Skin epidermis (tissue), 12 donors: ENCODE measurements around the gene FAM236C.
"Not testable (repeated sequence)": the region's sequence is repeated elsewhere in the genome, so short reads cannot be mapped to it uniquely, and the experiment has no call there.

Experiments
- H3K27ac ChIP-seq, 21 experiments: fragments of 200-600 bp; sonication (generic) in 11 of 21; one replicate each; pipeline ENCODE4 v1.5.0; 2020; ENCODE audit warnings: mild to moderate bottlenecking in 3 of 21, inconsistent platforms in 2 of 21, moderate library complexity in 2 of 21
- H3K4me3 ChIP-seq, 7 experiments: fragments of 200-600 bp; sonication (generic) in 2 of 7; one replicate each; pipeline ENCODE4 v1.5.0; 2020; ENCODE audit warnings: inconsistent platforms in 2 of 7, mild to moderate bottlenecking in 2 of 7, moderate library complexity in 1 of 7

Gene FAM236C

DNA sequence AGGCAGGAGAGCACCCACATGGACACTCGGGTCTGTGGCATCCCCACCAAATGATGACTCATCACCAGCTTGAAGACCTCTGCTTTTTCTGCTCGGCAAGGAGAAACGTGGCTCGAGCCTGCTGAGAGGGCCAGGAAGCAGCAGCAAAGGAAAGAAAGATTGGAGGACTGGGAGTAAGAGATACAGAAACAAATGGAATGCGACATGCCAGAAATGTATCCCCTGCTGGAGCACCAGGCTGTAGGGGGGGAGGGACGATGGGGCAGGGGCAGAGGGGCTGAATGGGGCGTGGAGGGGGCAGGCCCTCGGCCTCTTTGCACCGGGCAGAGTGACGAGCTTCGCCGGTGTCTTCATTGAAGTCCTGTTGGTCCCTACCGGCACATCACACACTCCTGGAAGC, at the start of gene FAM236C:
Gene FAM236C, plus strand, starts transcription at position 301 of the 400 bp plus-strand sequence. CDS start 100 bp downstream, outside the sequence.
- H3K27ac ChIP-seq, H3K4me3 ChIP-seq: not testable (repeated sequence)

DNA sequence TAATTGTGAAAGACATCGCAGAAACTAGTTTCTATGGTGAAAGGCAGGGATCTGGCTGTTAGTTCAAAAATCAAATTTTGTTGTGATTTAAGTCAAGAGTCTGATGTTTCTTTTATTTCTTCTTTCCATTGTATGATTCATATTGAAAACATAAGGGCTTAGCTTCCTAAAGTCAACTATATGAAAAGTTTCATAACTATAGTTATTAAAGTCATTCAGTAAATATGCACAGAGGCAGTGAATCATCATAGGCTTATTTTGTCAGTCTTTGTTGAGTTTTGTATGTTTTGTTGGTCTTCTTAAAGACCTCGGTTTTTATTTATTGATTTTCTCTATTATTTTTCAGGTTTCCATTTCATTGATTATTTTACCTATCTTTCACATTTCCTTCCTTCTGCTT, 29.5 kb upstream of the FAM236C start:
- not testable (repeated sequence) for H3K4me3 ChIP-seq, H3K27ac ChIP-seq

DNA sequence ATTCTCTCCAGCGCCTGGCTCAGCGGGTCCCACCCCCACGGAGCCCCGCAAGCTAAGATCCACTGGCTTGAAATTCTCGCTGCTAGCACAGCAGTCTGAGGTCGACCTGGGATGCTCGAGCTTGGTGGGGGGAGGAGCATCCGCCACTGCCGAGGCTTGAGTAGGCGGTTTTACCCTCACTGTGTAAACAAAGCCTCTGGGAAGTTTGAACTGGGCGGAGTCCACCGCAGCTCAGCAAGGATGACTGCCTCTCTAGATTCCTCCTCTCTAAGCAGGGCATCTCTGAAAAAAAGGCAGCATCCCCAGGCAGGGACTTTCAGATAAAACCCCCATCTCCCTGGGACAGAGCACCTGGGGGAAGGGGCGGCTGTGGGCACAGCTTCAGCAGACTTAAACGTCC, 22.7 kb upstream of the FAM236C start:
- H3K27ac ChIP-seq, H3K4me3 ChIP-seq: not testable (repeated sequence)

DNA sequence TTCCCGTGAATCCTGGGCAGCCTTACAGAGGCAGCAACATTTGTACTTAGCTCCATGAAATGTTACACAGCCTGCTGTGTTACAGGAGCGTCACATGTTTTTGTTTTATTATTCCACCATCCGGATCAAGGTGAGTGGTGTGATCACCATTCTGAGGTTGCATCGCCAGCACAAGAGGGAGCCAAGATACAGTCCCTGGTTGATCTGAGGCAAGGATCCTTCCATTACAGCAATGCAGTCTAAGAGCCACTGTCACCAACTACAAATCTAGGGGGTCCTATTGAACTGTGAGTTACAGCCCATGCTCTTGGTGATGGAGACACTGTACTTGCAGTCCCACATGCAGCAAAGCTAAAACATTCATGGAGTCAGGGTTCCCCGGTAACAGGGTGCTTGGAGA, 3.7 kb downstream of the FAM236C start:
- H3K4me3 ChIP-seq, H3K27ac ChIP-seq: not testable (repeated sequence)

DNA sequence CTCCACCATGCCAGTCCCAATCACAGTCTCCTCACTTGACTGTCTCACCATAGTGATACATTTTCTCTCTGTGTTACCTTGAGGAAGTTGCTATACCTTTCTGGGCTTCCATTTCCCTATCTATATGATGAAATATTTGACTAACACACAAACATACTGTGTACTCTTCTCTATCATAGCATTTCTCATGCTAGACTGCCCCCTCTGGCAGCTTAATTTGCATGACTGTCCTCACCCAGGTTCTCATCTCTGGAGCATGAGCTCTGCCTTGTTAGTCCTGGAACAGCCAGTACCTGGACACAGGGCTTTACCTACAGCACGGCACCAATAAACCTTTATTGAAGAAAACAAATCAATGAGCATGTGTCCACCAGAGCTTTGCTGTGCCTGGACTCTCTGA, 19.9 kb downstream of the FAM236C start:
- not testable (repeated sequence) for H3K27ac ChIP-seq, H3K4me3 ChIP-seq

DNA sequence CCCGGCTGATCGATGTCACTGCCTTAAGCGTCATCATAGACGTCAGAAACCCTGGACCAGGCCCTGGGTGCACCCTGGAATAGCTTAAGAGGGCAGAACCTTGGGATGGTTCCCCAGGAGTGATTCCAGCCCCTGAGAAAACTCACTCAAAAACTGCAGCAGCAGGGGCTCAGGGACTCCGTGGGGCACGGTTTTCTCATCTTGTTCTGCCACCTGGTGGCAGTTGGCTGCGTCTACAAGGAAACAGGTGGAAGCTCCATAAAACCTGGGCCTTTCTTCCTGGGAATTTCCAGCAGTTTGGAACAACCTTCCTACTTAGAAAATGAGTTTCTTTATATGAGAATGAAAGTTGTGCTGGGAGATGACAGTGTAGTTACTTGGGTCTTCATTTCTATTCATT, 24.0 kb downstream of the FAM236C start:
- H3K27ac ChIP-seq, H3K4me3 ChIP-seq: not testable (repeated sequence)

DNA sequence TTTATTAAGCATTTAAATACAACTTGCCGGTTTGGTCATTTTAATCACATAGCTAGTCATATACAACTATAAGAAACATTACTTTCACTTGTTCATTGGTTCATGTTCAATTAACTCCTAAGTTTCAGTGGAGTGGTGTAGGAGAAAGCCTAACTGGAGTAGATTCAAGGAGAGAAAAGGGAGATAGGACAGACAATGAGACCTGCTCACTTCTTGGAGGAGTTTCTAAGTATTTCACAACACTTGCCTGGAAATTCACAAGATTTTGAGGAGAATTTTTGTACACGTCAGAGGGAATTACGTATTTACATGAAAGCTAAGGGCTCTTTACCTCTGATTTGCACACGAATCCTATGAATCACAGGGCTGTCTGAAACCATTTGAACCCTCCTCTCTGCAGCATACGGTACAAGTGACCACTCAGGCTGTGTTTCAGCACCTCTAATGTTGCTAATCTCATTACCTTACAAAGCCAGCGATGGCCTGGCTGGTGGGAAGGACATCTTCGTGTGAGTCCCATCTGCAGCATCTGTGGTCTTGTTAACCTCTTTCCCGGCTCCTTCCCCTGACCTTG, 24.6 kb downstream of the FAM236C start:
- H3K27ac ChIP-seq, H3K4me3 ChIP-seq: not testable (repeated sequence)

DNA sequence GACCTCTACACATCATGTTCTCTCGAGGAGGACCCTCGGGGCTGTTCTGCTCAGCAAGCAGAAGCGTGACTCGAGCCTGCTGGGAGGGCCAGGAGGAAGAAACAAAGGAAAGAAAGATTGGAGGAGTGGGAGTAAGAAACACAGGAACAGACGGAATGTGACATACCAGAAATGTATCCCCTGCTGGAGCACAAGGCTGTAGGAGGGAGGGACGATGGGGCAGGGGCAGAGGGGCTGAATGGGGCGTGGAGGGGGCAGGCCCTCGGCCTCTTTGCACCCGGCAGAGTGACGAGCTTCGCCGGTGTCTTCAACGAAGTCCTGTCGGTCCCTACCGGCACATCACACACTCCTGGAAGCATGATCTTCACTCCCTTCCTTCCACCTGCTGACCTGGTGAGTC, 25.5 kb downstream of the FAM236C start, which contains the start of gene FAM236A:
Gene FAM236A, plus strand, starts transcription at position 301 of the 400 bp plus-strand sequence. Its CDS starts 57 bp downstream, at position 358.
- H3K27ac ChIP-seq, H3K4me3 ChIP-seq: not testable (repeated sequence)

DNA sequence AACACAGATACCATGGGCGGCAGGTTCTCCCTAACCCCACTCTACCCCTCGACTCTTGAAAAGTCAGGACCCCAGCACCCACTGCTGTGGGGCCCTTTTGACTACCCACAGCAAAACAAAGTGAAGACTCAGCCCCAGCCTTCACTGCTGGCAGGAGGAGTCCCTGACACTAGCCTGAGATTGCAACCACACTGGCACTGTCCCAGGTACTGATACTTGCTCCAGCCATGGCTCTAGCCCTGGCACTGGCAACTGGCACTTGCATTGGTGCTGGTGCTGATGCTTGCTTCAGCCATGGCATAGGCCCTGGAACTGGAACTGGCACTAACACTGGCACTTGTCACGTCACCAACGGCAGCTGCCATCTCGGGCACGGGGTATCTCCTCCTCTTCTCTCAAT, 29.9 kb downstream of the FAM236C start:
- H3K4me3 ChIP-seq, H3K27ac ChIP-seq: not testable (repeated sequence)

DNA sequence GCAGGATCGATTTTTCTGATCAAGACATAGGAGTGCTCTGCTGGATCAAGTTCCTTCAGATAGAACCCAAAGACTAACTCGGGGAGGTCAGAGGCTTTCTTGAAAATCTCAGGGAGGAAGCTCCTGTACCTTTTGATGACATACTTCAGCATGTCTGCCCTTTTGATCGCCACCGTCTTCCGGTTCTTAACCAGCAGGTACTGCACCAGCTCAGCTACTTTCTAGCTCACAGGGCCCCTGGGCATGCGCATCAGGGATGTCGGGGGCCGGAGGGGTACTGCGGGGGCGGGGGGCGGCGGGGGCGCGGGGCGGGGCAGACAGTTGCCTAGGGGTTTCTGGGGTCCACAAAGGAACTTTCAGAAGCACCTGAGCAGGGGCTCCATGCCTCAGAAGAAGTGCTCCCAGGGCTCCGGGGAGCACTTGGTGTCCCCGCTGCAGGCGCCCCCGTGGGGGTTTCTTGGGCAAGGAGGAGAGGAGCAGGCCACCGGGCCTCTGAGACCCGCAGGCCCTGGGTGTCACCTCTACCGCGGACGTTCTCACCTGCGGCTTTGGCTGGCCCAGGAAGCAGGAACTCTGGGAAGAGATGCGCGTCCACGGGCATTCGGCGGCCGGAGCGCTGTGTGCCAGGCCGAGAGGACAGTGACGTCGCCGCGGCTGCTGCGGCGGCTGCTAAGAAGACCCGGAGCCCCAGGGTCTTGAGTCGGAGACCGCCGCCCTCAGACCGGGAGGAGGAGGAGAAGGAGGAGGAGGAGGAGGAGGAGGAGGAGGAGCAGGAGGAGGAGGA, 30.8 kb downstream of the FAM236C start:
- H3K27ac ChIP-seq, H3K4me3 ChIP-seq: not testable (repeated sequence)

DNA sequence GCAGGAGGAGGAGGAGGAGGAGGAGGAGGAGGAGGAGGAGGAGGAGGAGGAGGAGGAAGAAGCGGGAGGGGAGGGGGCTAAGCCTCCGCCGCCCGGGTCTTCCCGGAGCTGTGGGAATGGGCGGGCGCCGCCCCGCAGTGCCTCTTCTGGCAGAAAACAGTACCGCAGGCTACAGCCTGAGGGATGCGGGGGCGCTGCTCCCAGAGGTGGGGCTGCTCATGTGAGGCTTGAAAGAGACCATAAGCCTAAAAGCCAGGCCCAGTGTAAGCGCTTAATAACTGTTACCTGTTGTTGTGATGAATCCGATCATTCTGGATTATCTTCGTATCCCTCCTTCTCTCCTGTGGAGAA, 31.4 kb downstream of the FAM236C start, which contains the start of gene DMRTC1:
Gene DMRTC1, minus strand, starts transcription at position 19 of the 351 bp plus-strand sequence. CDS start 68,143 bp downstream, outside the sequence.
- H3K4me3 ChIP-seq, H3K27ac ChIP-seq: not testable (repeated sequence)

DNA sequence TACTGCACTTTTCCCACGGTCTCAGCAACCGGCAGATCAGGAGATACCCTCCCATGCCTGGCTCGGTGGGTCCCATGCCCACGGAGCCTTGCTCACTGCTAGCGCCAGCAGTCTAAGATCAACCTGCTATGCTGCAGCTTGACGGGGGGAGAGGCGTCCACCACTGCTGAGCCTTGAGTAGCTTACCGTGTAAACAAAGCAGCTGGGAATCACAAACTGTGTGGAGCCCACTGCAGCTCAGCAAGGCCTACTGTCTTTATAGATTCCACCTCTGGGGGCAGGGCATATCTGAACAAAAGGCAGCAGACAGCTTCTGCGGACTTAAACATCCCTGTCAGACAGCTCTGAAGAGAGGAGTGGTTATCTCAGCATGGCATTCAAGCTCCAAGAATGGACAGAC, 47.6 kb downstream of the FAM236C start:
- H3K27ac ChIP-seq, H3K4me3 ChIP-seq: not testable (repeated sequence)
